ENCODE data around the gene ABHD16B.

DNA sequence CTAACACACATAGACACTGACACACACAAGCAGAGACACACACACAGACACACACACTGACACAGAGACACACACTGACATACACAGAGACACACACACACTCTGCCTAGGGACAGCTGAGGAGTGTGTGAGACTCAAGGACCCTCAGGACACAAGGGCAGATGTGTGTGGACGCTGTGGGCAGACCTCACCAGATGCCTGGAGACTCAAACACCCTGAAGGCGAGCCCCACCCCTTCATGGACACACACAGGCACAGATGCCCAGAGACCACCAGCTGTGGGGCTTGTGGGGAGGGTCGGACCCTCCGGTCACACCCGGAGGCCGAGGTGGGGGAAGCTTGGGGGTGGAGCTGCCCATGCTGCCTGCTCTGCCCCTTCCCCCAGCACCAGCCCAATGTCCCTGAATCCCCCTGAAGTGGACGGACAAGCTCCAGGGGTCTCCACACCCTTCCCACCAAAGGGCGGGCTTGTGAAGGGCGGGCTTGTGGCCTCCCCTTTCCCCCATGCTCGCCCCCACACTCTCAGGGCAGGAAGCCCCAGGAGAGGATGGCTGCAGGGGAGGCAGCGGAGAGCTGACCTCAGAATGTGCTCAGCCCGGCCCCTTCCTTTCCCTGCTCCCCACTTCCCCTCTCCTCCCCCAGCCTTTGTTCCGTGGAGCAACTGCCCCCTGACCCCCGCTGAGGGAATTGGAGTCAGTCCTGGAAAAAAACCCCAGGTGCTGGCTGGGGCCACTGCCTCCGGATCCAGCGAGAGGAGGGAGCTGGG, 13.9 kb upstream of the ABHD16B start:
- TF ChIP-seq, protein P1, sequence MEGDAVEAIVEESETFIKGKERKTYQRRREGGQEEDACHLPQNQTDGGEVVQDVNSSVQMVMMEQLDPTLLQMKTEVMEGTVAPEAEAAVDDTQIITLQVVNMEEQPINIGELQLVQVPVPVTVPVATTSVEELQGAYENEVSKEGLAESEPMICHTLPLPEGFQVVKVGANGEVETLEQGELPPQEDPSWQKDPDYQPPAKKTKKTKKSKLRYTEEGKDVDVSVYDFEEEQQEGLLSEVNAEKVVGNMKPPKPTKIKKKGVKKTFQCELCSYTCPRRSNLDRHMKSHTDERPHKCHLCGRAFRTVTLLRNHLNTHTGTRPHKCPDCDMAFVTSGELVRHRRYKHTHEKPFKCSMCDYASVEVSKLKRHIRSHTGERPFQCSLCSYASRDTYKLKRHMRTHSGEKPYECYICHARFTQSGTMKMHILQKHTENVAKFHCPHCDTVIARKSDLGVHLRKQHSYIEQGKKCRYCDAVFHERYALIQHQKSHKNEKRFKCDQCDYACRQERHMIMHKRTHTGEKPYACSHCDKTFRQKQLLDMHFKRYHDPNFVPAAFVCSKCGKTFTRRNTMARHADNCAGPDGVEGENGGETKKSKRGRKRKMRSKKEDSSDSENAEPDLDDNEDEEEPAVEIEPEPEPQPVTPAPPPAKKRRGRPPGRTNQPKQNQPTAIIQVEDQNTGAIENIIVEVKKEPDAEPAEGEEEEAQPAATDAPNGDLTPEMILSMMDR (IDR thresholded peaks at IDR 0.05; ENCODE audit: low read depth, low read length) = no peak
- no peak for TF ChIP-seq EZH2phosphoT487 (IDR thresholded peaks at IDR 0.05; ENCODE audit: low read depth)
